Naive thymus-derived CD4-positive, alpha-beta T cell (primary cell): Measurements from ENCODE around the gene DDX11. TPM values are rescaled to one million over a fixed set of nuclear protein-coding genes. Genes with fewer than 3 reads are reported as not detected.
"Not testable (repeated sequence)": the region's sequence is repeated elsewhere in the genome, so short reads cannot be mapped to it uniquely, and the experiment has no call there.

Experiments used
- ATAC-seq: fragments of 150-1000 bp; cut with Tn5 transposase; 2 replicates; pipeline ENCODE4 v1.10.0; 2021; ENCODE audit warnings: mild to moderate bottlenecking, moderate library complexity
- CTCF ChIA-PET: fragments of 350-600 bp; sonication (Branson Sonifier 250); formaldehyde crosslinking; loops from one replicate; lab custom pipeline; 2021; ENCODE audit warnings: antibody characterized with exemption; lab: Charles Lee
- POLR2A ChIA-PET: fragments of 350-600 bp; sonication (Branson Sonifier 250); formaldehyde crosslinking; loops from one replicate; lab custom pipeline; 2021; ENCODE audit warnings: antibody characterized with exemption, inconsistent platforms; lab: Charles Lee
- DNase-seq, 9 donors: peaks; one replicate each; pipeline versions ENCODE4 v3.0.0 to v3.0.0-alpha.2; 2020 to 2022; ENCODE audit warnings: mixed read lengths in 1 of 9
- H3K27ac ChIP-seq: one replicate; pipeline ENCODE4 v1.7.0; 2013; ENCODE audit warnings: mild to moderate bottlenecking, low read depth, low read length, moderate library complexity
- H3K27me3 ChIP-seq, 2 donors: one replicate each; pipeline ENCODE4 v1.7.0; 2013; ENCODE audit warnings: low read length in 2 of 2, mild to moderate bottlenecking in 2 of 2, moderate library complexity in 2 of 2; ENCODE audit not compliant: control insufficient read depth in 2 of 2, insufficient read depth in 2 of 2
- H3K36me3 ChIP-seq, 3 experiments: 1 replicate in 2 of 3; 2 replicates in 1 of 3; pipeline ENCODE4 v1.7.0; 2013; ENCODE audit warnings: low read length in 3 of 3, mild to moderate bottlenecking in 3 of 3, moderate library complexity in 1 of 3; ENCODE audit not compliant: insufficient read depth in 3 of 3, control insufficient read depth in 2 of 3
- H3K4me1 ChIP-seq, 2 donors: one replicate each; pipeline ENCODE4 v1.7.0; 2013; ENCODE audit warnings: low read length in 2 of 2, mild to moderate bottlenecking in 2 of 2, moderate library complexity in 1 of 2; ENCODE audit not compliant: control insufficient read depth in 2 of 2, insufficient read depth in 2 of 2
- H3K4me3 ChIP-seq: 2 replicates; pipeline ENCODE4 v1.7.0; 2013; ENCODE audit warnings: mild to moderate bottlenecking, low read length
- H3K9me3 ChIP-seq, 3 experiments: 1 replicate in 2 of 3; 2 replicates in 1 of 3; pipeline ENCODE4 v1.7.0; 2013; ENCODE audit warnings: low read length in 3 of 3; ENCODE audit not compliant: control insufficient read depth in 2 of 3
- H3K27ac Mint-ChIP-seq, 9 donors: one replicate each; pipeline ENCODE4 v1.8.0; 2020 to 2022; ENCODE audit warnings: mixed read lengths in 9 of 9, mild to moderate bottlenecking in 8 of 9, moderate library complexity in 5 of 9, inconsistent platforms in 2 of 9
- H3K27me3 Mint-ChIP-seq, 5 donors: one replicate each; pipeline ENCODE4 v1.8.0; 2021 to 2022; ENCODE audit warnings: mixed read lengths in 5 of 5, mild to moderate bottlenecking in 1 of 5
- H3K36me3 Mint-ChIP-seq, 5 donors: one replicate each; pipeline ENCODE4 v1.8.0; 2020 to 2022; ENCODE audit warnings: mixed read lengths in 5 of 5, mild to moderate bottlenecking in 3 of 5, inconsistent platforms in 1 of 5
- H3K4me1 Mint-ChIP-seq, 7 donors: one replicate each; pipeline ENCODE4 v1.8.0; 2020 to 2022; ENCODE audit warnings: mixed read lengths in 7 of 7, mild to moderate bottlenecking in 3 of 7, inconsistent platforms in 1 of 7
- H3K4me3 Mint-ChIP-seq, 10 donors: one replicate each; pipeline ENCODE4 v1.8.0; 2020 to 2022; ENCODE audit warnings: mild to moderate bottlenecking in 10 of 10, mixed read lengths in 10 of 10, moderate library complexity in 6 of 10, inconsistent platforms in 2 of 10
- H3K9me3 Mint-ChIP-seq, 11 donors: one replicate each; pipeline ENCODE4 v1.8.0; 2020 to 2022; ENCODE audit warnings: mixed read lengths in 11 of 11, mild to moderate bottlenecking in 4 of 11, inconsistent platforms in 1 of 11, moderate library complexity in 1 of 11
- intact Hi-C, 2 donors: fragments of 100-400 bp; cut with micrococcal nuclease; formaldehyde crosslinking; loops; one replicate each; pipeline ENCODE4 v1.15.1; 2023
- polyA plus RNA-seq, 2 donors: library from polyadenylated mRNA; unstranded; fragments of 300-500 nt; fragmentation: Illumina TruSeq; gene quantifications; one replicate each; pipeline ENCODE4 v1.2.3, GENCODE V29; 2021
- total RNA-seq, 6 experiments: library from RNA in 5 of 6; stranded (reverse) in 5 of 6; gene quantifications; 1 replicate in 5 of 6; 2 replicates in 1 of 6; pipeline ENCODE4 v1.2.3 and lab custom pipeline; 2021 to 2026

The DDX11 gene
- total and polyA plus RNA-seq, 7 experiments from 2014 or later = 1.5 to 123 (median 49.3) TPM

DNA sequence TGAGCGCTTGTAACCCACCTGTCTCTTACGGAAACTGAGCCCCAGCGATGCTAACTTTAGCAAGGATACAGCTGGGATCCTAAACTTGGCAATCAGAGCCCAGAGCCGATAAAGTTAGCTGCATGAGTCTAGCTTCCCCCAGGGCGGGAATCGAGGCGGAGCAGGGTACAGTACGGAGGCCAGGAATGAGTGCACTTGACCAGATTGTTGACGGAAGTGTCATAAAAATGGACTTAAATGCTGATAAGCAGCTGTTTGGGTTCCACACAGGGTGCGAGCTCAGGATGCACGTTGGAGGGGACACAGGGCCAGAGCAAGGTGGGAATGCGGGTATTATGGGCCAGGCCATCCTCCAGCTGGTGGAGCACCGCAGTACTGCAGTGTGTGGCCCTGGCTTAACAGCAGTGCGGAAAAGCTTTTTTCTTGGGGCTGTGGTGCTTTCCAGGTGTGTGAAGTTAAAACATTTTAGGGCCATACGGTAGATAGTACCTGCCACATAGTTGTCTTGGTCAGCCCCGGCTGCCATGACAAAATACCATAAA lies 744 bp downstream of the DDX11 start:
- H3K27me3 ChIP-seq, H3K4me1 ChIP-seq, H3K9me3 Mint-ChIP-seq, POLR2A ChIA-PET, CTCF ChIA-PET, H3K36me3 ChIP-seq, H3K9me3 ChIP-seq, H3K36me3 Mint-ChIP-seq, H3K27me3 Mint-ChIP-seq: not testable (repeated sequence)
- ATAC-seq (peak; percentile 61), DNase-seq (peak in 5 of 9 donors; percentile 6 to 35 (median 21))
- H3K27ac ChIP-seq = peak overlapping the region; percentile 77
- H3K27ac Mint-ChIP-seq = peak overlapping the region; percentile 84 to 99 (median 96)
- peak overlapping the region; percentile 87 for H3K4me3 ChIP-seq
- peaks cover 9 to 39% (median 27%) of the 10 kb centered on the region in 7 donors for H3K4me1 Mint-ChIP-seq
- H3K4me3 Mint-ChIP-seq = peak overlapping the region; percentile 94 to 100 (median 98)
- intact Hi-C loops = loop anchor here (5.0 to 10.0 kb wide), 4 partner anchors 222 to 1970 kb away; partner anchors contain the start of genes SINHCAF (in 1 of the 2) and YARS2 (in 1 of the 2)

GRCh38 chr12:31076150-31076549 lies 2.5 kb downstream of the DDX11 start:
- H3K36me3 Mint-ChIP-seq, POLR2A ChIA-PET, H3K9me3 ChIP-seq, H3K27me3 ChIP-seq, H3K4me1 ChIP-seq, H3K27ac ChIP-seq, ATAC-seq, H3K4me3 ChIP-seq, CTCF ChIA-PET, H3K27ac Mint-ChIP-seq, DNase-seq, H3K9me3 Mint-ChIP-seq, H3K36me3 ChIP-seq, H3K27me3 Mint-ChIP-seq: not testable (repeated sequence)
- Mint-ChIP-seq H3K4me1 (peaks cover 18 to 51% (median 36%) of the 10 kb centered on the region in 7 donors), H3K4me3 (peak overlapping the region in 3 of 10 donors; percentile 19 to 38 (median 35))
- intact Hi-C loops = loop anchor here in 1 of 2 donors (10.0 kb wide), 2 partner anchors 1679 to 1971 kb away; partner anchors contain the start of gene YARS2

DNA sequence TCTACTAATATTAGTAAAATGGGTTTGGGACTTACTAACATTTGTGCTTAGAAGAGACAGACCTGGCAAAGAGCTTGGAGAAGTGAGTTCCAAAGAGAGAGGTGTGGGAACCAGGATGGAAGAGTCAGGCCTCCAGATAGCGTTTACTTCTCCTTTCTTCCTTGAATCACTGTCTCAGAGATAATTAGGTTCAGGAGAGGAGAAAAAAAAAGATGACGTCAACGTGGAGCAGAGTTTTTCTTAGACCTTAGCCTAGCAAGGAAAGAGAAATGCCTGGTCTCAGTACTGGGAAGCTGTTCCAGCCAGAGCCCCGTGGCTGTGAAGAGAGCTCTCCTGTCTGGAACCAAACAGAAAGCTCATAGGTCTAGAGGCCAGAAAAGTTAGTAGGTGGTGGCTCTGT lies 3.4 kb downstream of the DDX11 start:
- H3K36me3 Mint-ChIP-seq, H3K27me3 ChIP-seq, H3K4me3 Mint-ChIP-seq, DNase-seq, H3K9me3 Mint-ChIP-seq, ATAC-seq, CTCF ChIA-PET, POLR2A ChIA-PET, H3K36me3 ChIP-seq, H3K27me3 Mint-ChIP-seq, H3K4me3 ChIP-seq, H3K27ac ChIP-seq, H3K4me1 ChIP-seq, H3K9me3 ChIP-seq, H3K27ac Mint-ChIP-seq: not testable (repeated sequence)
- H3K4me1 Mint-ChIP-seq = peaks cover 19 to 50% (median 37%) of the 10 kb centered on the region in 7 donors
- intact Hi-C loops = loop anchor here in 1 of 2 donors (10.0 kb wide), 2 partner anchors 1678 to 1972 kb away; partner anchors contain the start of gene YARS2

- H3K27ac Mint-ChIP-seq = peak overlapping the region in 1 of 9 donors; percentile 31
- CTCF ChIA-PET, H3K4me1 ChIP-seq, POLR2A ChIA-PET, H3K27me3 ChIP-seq, H3K9me3 Mint-ChIP-seq, H3K36me3 Mint-ChIP-seq, ATAC-seq, H3K9me3 ChIP-seq, H3K4me3 Mint-ChIP-seq, DNase-seq, H3K4me3 ChIP-seq, H3K27ac ChIP-seq, H3K27me3 Mint-ChIP-seq, H3K36me3 ChIP-seq: not testable (repeated sequence)
- H3K4me1 Mint-ChIP-seq = peaks cover 19 to 42% (median 34%) of the 10 kb centered on the region in 7 donors
- intact Hi-C loops = loop anchor here in 1 of 2 donors (10.0 kb wide), 2 partner anchors 1677 to 1973 kb away; partner anchors contain the start of gene YARS2
These were observed 4.3 kb downstream of the DDX11 start for GRCh38 chr12:31077998-31078397.

- Mint-ChIP-seq H3K4me1 (peaks cover 13 to 35% (median 26%) of the 10 kb centered on the region in 7 donors), H3K36me3 (peaks cover 0 to 12% (median 0%) of the 10 kb centered on the region in 5 donors)
- CTCF ChIA-PET, H3K4me3 ChIP-seq, H3K4me1 ChIP-seq, H3K9me3 ChIP-seq, H3K36me3 ChIP-seq, DNase-seq, H3K9me3 Mint-ChIP-seq, POLR2A ChIA-PET, H3K4me3 Mint-ChIP-seq, H3K27me3 ChIP-seq, H3K27me3 Mint-ChIP-seq, H3K27ac ChIP-seq, H3K27ac Mint-ChIP-seq, ATAC-seq: not testable (repeated sequence)
- intact Hi-C loops = loop anchor here in 1 of 2 donors (10.0 kb wide), 2 partner anchors 1675 to 1975 kb away; partner anchors contain the start of gene YARS2
These were observed 5.8 kb downstream of the DDX11 start for GRCh38 chr12:31079421-31079820.

DNA sequence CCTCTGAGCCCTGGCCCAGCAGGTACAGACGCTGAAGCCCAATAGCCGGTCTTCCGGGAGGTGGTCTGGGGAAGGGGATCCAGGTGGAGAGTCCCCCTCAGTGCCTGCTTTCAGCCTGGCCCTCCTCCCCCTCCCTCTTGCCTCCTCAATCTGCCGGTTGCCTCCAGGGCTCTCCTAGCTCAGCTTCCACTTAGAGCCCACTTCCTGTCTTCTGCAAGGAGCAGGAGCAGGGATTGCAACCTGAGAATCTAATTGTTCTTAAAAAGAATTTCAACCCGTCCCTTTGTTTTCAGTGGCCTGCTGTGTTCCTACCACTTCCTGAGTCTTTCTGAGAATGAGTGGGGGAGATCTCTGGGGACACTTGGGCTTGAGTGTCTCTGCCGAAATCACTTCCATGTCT lies 6.6 kb downstream of the DDX11 start:
- intact Hi-C loops, ATAC-seq, POLR2A ChIA-PET, H3K27me3 ChIP-seq, H3K4me1 ChIP-seq, H3K27me3 Mint-ChIP-seq, H3K9me3 ChIP-seq, H3K27ac ChIP-seq, H3K9me3 Mint-ChIP-seq, CTCF ChIA-PET, H3K4me3 ChIP-seq, DNase-seq: not testable (repeated sequence)
- peaks cover 12 to 31% (median 20%) of the 10 kb centered on the region in 7 donors for H3K4me1 Mint-ChIP-seq
- H3K36me3 ChIP-seq = peaks cover 0 to 10% (median 0%) of the 10 kb centered on the region in 3 experiments
- H3K36me3 Mint-ChIP-seq = peaks cover 0 to 18% (median 1%) of the 10 kb centered on the region in 5 donors
- peak overlapping the region in 3 of 9 donors; percentile 7 to 77 (median 68) for H3K27ac Mint-ChIP-seq
- H3K4me3 Mint-ChIP-seq = peak overlapping the region in 2 of 10 donors; percentile 8 to 71

- peaks cover 8 to 28% (median 14%) of the 10 kb centered on the region in 7 donors for H3K4me1 Mint-ChIP-seq
- POLR2A ChIA-PET, DNase-seq, CTCF ChIA-PET, H3K9me3 ChIP-seq, H3K9me3 Mint-ChIP-seq, H3K4me1 ChIP-seq, ATAC-seq, H3K4me3 Mint-ChIP-seq, H3K27ac ChIP-seq, H3K4me3 ChIP-seq, H3K27me3 ChIP-seq, intact Hi-C loops, H3K27me3 Mint-ChIP-seq: not testable (repeated sequence)
- peaks cover 0 to 13% (median 0%) of the 10 kb centered on the region in 3 experiments for H3K36me3 ChIP-seq
- peak overlapping the region in 4 of 9 donors; percentile 7 to 77 (median 56) for H3K27ac Mint-ChIP-seq
- peaks cover 0 to 18% (median 1%) of the 10 kb centered on the region in 5 donors for H3K36me3 Mint-ChIP-seq
These were observed 7.6 kb downstream of the DDX11 start for GRCh38 chr12:31081274-31081673.
